Natural killer cell (primary cell): ENCODE measurements around the gene GPR89B. TPM values are rescaled to one million over a fixed set of nuclear protein-coding genes. Genes with fewer than 3 reads are reported as not detected.
"Not testable (repeated sequence)": the region's sequence is repeated elsewhere in the genome, so short reads cannot be mapped to it uniquely, and the experiment has no call there.

Experiments used
- ATAC-seq, 3 donors: fragments of 150-1000 bp in 2 of 3; fragments of 200-7000 bp in 1 of 3; cut with Tn5 transposase; 1 replicate in 1 of 3; 2 replicates in 2 of 3; pipeline ENCODE4 v1.10.0; 2021; ENCODE audit warnings: mild to moderate bottlenecking in 2 of 3, moderate library complexity in 2 of 3
- DNase-seq, 2 donors: peaks; one replicate each; pipeline versions ENCODE4 v3.0.0 to v3.0.0-alpha.2; 2013 to 2021; ENCODE audit warnings: mixed read lengths in 1 of 2
- H3K27ac ChIP-seq: one replicate; pipeline ENCODE4 v1.5.1; 2013; ENCODE audit warnings: mild to moderate bottlenecking, low read length
- H3K27me3 ChIP-seq: one replicate; pipeline ENCODE4 v1.6.1; 2013; ENCODE audit warnings: low read length; ENCODE audit not compliant: control insufficient read depth, insufficient read depth
- H3K36me3 ChIP-seq: one replicate; pipeline ENCODE4 v1.6.1; 2013; ENCODE audit warnings: low read length; ENCODE audit not compliant: control insufficient read depth, insufficient read depth
- H3K4me1 ChIP-seq: one replicate; pipeline ENCODE4 v1.6.1; 2013; ENCODE audit warnings: low read length; ENCODE audit not compliant: control insufficient read depth, insufficient read depth
- H3K4me3 ChIP-seq: one replicate; pipeline ENCODE4 v1.5.1; 2013; ENCODE audit warnings: low read length
- H3K9me3 ChIP-seq: one replicate; pipeline ENCODE4 v1.6.1; 2013; ENCODE audit warnings: low read length; ENCODE audit not compliant: control insufficient read depth, insufficient read depth
- H3K27ac Mint-ChIP-seq, 2 donors: one replicate each; pipeline ENCODE4 v1.8.0; 2022; ENCODE audit warnings: mild to moderate bottlenecking in 2 of 2, mixed read lengths in 2 of 2, moderate library complexity in 1 of 2
- H3K27me3 Mint-ChIP-seq, 2 donors: one replicate each; pipeline ENCODE4 v1.8.0; 2022; ENCODE audit warnings: low read depth in 2 of 2, mixed read lengths in 2 of 2
- H3K36me3 Mint-ChIP-seq: one replicate; pipeline ENCODE4 v1.8.0; 2022; ENCODE audit warnings: mixed read lengths
- H3K4me1 Mint-ChIP-seq, 2 donors: one replicate each; pipeline ENCODE4 v1.8.0; 2022; ENCODE audit warnings: mixed read lengths in 2 of 2
- H3K4me3 Mint-ChIP-seq: one replicate; pipeline ENCODE4 v1.8.0; 2022; ENCODE audit warnings: mild to moderate bottlenecking, moderate library complexity, mixed read lengths
- H3K9me3 Mint-ChIP-seq, 2 donors: one replicate each; pipeline ENCODE4 v1.8.0; 2022; ENCODE audit warnings: mixed read lengths in 2 of 2
- WGBS: methylation state at CpG from one replicate; pipeline ENCODE4 v1.1.7; 2013; ENCODE audit warnings: missing lambda C conversion rate; ENCODE audit not compliant: insufficient coverage; 5-methylcytosine and 5-hydroxymethylcytosine counted together
- intact Hi-C: fragments of 100-400 bp; cut with micrococcal nuclease; formaldehyde crosslinking; loops from one replicate; pipeline ENCODE4 v1.14.2; 2022
- total RNA-seq, 4 donors: library from RNA; stranded (reverse); fragments of 120-200 nt in 1 of 4; gene quantifications; one replicate each; pipeline versions ENCODE4 v1.2.3 to v1.2.4, GENCODE V29; 2013 to 2022

Gene GPR89B
- total RNA-seq, 3 donors from 2014 or later (not counting 1 experiment from before 2014, with no cell fraction given) = 18.5 to 28.4 (median 24.5) TPM

DNA sequence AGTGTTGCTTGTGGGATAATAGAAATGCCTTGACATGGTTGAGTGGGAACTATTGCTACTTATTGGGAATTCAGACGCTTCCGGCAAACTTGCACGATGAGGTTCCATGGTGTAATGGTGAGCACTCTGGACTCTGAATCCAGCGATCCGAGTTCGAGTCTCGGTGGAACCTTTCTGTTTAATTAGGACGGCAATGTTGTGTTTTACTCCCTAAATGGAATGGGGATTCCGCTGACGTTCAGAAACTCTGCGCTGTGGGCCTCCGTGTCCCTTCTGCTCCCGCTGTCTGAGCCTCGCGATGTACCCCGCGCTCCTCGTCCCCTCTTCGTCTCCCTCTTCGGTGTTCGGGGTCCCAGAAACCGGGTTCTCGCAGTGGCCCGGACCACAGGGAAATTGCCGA, 104.5 kb downstream of the GPR89B start:
- WGBS = no CpG with 5 or more reads among the region's 25 CpGs
- H3K27ac Mint-ChIP-seq, H3K4me3 Mint-ChIP-seq: not testable (repeated sequence)

DNA sequence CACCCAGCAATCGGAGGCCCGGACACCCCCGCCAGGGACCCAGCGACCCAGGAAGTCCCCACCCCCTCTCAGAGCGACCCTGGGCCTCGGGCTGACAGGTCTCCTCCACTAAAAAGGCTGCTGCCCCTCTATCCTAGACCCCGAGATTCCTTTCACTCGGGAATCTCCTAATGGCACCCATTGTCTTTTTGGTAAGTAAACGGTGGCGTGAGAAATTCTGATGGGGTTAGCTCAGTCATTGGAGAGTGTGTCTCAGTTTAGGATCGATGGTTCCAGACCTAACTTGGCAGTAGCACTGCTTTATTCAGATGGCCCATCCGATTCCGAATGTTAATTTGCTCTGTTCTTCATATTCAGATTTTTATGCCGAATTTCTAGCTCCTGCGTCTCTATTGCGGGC, 104.9 kb downstream of the GPR89B start:
- H3K9me3 Mint-ChIP-seq, intact Hi-C loops, H3K36me3 ChIP-seq, H3K27me3 ChIP-seq, H3K4me1 Mint-ChIP-seq, H3K27ac Mint-ChIP-seq, DNase-seq, H3K9me3 ChIP-seq, H3K36me3 Mint-ChIP-seq, H3K4me3 ChIP-seq, H3K4me1 ChIP-seq, H3K27ac ChIP-seq, H3K4me3 Mint-ChIP-seq: not testable (repeated sequence)
- 10% methylated on average over 7 of the region's 16 CpGs for WGBS
- ATAC-seq = peak in 1 of 3 donors; percentile 10
- H3K27me3 Mint-ChIP-seq = peaks cover 6 to 11% of the 10 kb centered on the region in 2 donors

More for the DNA sequence above, 104.5 kb downstream of the GPR89B start:
- intact Hi-C loops, H3K4me3 ChIP-seq, H3K27ac ChIP-seq, H3K9me3 Mint-ChIP-seq, H3K36me3 Mint-ChIP-seq, H3K4me1 Mint-ChIP-seq, H3K4me1 ChIP-seq, H3K27me3 ChIP-seq, H3K9me3 ChIP-seq, H3K36me3 ChIP-seq, DNase-seq: not testable (repeated sequence)
- H3K27me3 Mint-ChIP-seq = peaks cover 6 to 11% of the 10 kb centered on the region in 2 donors
- ATAC-seq = peak in 2 of 3 donors; percentile 26 to 42

DNA sequence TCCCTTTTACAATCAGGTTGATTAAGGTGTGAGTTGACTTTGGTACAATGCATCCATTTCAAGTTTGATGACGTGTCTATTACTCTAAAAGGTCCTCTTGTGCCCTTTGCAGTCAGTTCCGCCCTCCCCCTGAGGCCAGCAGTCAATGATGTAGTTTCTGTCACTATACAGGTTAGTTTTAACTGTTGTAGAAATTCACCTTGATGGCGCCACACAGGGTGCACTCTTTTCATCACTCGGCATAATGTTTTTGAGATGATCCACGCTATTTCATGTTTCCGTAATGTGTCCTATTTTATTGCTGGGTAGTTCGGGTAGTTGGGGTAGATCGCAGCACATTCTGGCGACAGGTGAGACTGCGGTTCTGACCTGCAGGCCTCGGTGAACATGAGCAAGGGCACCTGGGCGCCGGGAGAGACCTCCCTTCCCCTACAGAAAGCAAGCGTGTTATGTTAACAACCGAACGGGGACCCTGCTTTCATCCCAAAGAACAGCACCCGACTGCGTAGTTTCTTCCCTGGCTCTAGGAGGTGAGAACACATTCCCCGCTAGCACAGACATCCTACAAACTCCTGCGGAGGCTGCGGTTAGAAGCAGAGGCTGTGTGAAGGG, 109.7 kb downstream of the GPR89B start:
- peak overlapping the region; percentile 84 to 86 for H3K27ac Mint-ChIP-seq
- H3K4me1 ChIP-seq, ATAC-seq, H3K27me3 ChIP-seq, H3K27me3 Mint-ChIP-seq, H3K9me3 ChIP-seq, H3K9me3 Mint-ChIP-seq, intact Hi-C loops, H3K4me1 Mint-ChIP-seq, H3K36me3 ChIP-seq, DNase-seq, H3K36me3 Mint-ChIP-seq: not testable (repeated sequence)
- Histone ChIP-seq H3K4me3 (peak overlapping the region; percentile 30), H3K27ac (peak overlapping the region; percentile 51)
- no CpG with 5 or more reads among the region's 21 CpGs for WGBS
- peak overlapping the region; percentile 90 for H3K4me3 Mint-ChIP-seq

DNA sequence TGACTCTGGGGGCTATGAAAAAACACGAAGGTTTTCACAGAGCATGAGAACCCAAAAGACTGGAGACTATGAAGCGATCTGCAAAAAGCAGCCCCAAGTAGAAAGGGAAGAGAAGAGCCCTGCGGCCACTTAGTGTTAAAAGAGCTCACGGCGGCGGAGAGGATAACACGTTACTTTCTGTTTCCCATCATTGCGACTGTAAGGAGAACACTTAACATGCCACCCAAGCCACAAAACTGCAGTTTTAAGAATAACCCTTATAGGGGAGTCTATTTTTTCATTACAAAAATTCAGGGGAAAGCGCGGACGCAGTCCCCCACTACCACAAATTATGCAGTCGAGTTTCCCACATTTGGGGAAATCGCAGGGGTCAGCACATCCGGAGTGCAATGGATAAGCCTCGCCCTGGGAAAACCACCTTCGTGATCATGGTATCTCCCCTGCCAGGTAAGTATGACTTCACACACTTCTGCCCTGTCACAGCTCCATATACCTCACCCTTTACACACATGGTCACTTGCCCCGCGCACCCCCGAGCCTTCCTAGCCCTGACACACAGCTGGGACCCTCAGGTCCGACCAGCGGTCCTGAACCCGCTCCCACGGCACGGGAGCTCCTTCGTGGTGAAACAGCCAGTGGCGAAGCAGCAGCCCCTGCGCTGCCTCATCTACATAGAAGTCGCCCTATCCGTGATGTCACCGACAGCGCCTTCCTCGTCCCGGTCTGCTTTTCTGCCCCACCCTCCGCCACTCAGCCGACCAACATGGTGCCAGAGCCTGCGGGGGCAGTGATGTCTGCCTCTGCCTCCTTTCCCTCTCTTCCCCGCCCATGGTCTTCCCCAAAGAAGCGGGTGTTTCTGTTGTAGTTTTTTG, 110.5 kb downstream of the GPR89B start:
- not testable (repeated sequence) for H3K4me1 ChIP-seq, H3K9me3 ChIP-seq
- H3K27ac Mint-ChIP-seq = peak overlapping the region; percentile 84 to 86

More for the DNA sequence above, 110.5 kb downstream of the GPR89B start:
- WGBS = 0% methylated on average over 7 of the region's 38 CpGs
- H3K36me3 ChIP-seq, H3K27me3 ChIP-seq, H3K9me3 Mint-ChIP-seq, intact Hi-C loops, H3K36me3 Mint-ChIP-seq, H3K27me3 Mint-ChIP-seq, H3K4me1 Mint-ChIP-seq: not testable (repeated sequence)
- peak; percentile 87 to 90 (median 89) for ATAC-seq
- Histone ChIP-seq H3K4me3 (peak overlapping the region; percentile 30), H3K27ac (peak overlapping the region; percentile 51)
- H3K4me3 Mint-ChIP-seq = peak overlapping the region; percentile 90
- peak; percentile 56 to 89 for DNase-seq

Other genes starting within 250 kb of the GPR89B start
- gene GJA5, start 167.8 kb upstream of the GPR89B start, total RNA-seq = not detected
- not detected for gene GJA8, start 25.6 kb upstream of the GPR89B start, total RNA-seq
- 10 to 100 TPM; 22.5 to 24.2 (median 22.6) TPM for gene NBPF11, start 223.9 kb downstream of the GPR89B start, total RNA-seq